H1 (cell line): Measurements from ENCODE around the gene PIGC. TPM values are rescaled to one million over a fixed set of nuclear protein-coding genes. Genes with fewer than 3 reads are reported as not detected.

Source experiments
- CEBPB ChIP-seq: IDR thresholded peaks from 2 replicates; pipeline ENCODE4 v1.6.1; 2012; ENCODE audit warnings: low read depth, low read length
- CHD1 ChIP-seq: IDR thresholded peaks from 2 replicates; pipeline ENCODE4 v1.6.1; 2012; ENCODE audit warnings: low read depth, low read length, improper control_type of control experiment
- CHD7 ChIP-seq: fragments of 300-600 bp; sonication (generic); IDR thresholded peaks from 2 replicates; pipeline ENCODE4 v1.7.1; 2012; ENCODE audit warnings: low read length, moderate library complexity, mild to moderate bottlenecking, inconsistent platforms; ENCODE audit not compliant: insufficient replicate concordance
- FOSL1 ChIP-seq: IDR thresholded peaks from 2 replicates; pipeline ENCODE4 v1.6.1; 2011; ENCODE audit warnings: mild to moderate bottlenecking, low read depth, low read length, moderate library complexity; ENCODE audit not compliant: insufficient read depth
- NANOG ChIP-seq: IDR thresholded peaks from 2 replicates; pipeline ENCODE4 v1.6.1; 2011; ENCODE audit warnings: low read length, low read depth, mild to moderate bottlenecking, inconsistent platforms; ENCODE audit not compliant: insufficient read depth, poor library complexity, severe bottlenecking
- POLR2AphosphoS5 ChIP-seq: IDR thresholded peaks from 2 replicates; pipeline ENCODE4 v1.6.1; 2011; ENCODE audit warnings: low read depth, low read length
- SIRT6 ChIP-seq: IDR thresholded peaks from one replicate; pipeline ENCODE4 v1.7.1; 2012; ENCODE audit warnings: low read length, inconsistent platforms
- TBP ChIP-seq: IDR thresholded peaks from 2 replicates; pipeline ENCODE4 v1.6.1; 2011; ENCODE audit warnings: low read depth, low read length, improper control_type of control experiment
- TCF12 ChIP-seq: IDR thresholded peaks from 2 replicates; pipeline ENCODE4 v1.6.1; 2011; ENCODE audit warnings: low read depth, mild to moderate bottlenecking, low read length
- ZNF274 ChIP-seq: IDR thresholded peaks from 2 replicates; pipeline ENCODE4 v1.7.0; 2012; ENCODE audit warnings: low read length, borderline replicate concordance; ENCODE audit errors: extremely low read depth
- polyA plus RNA-seq, 7 experiments: library from polyadenylated mRNA; depleted of rRNA in 3 of 7; stranded (reverse) in 5 of 7; unstranded in 2 of 7; fragments of >200 nt in 5 of 7; fragments of 200-250 nt in 2 of 7; gene quantifications; 1 replicate in 5 of 7; 2 replicates in 1 of 7; 4 replicates in 1 of 7; pipeline versions ENCODE4 v1.2.1 to v1.2.3, GENCODE V29; 2011 to 2013; ENCODE audit warnings: missing spikeins in 2 of 7, mixed read lengths in 2 of 7
- total RNA-seq: library from RNA; stranded (reverse); fragmentation: NEBNext Ultra II Directional; extraction: Animal tissue kit (Norgen Biotek cat#: 25700); gene quantifications from 2 replicates; pipeline ENCODE4 v1.2.1, GENCODE V29; 2021

Gene PIGC
- total and polyA plus RNA-seq, 2 of the 8 experiments (the other 6 are each of a cell fraction or from before 2014, with no cell fraction given), result 21.0 to 39.3 TPM

DNA sequence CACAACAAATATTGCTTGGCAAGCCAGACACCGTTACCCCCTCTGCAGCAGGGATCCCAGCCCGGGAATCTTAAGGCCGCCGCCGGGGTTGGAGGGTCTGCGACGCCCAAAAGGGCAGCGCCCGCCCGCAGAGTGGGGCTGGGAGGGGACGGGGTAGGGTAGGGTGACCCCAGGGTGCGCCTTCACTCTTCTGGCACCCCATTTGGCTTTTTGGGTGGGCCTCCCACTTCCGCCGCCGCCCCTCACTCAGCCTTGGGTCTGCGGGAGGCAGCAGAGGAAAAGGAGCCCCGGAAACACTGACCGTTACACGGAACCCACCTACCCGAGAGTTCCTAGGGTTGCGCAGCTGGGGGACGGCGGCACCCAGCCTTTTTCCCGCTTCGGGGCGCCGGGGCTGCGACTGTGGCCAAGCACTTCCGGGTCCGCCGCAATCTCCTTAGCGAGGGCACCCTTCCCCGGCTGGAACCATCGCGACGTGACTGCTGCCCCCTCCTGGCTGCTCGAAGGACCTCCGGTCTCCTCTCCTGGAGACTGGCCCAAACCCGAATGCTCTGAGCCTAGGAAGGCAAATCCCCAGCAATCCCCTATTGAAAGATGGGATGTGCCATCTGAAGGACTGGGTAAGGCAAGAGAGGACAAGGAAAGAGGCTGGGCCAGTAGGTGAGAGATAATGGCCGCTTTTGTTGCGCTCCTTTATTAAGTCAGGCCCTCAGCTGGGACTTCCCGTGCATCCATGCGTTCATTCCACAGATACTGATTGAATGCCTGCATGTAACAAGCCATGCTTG is at the start of gene PIGC (continued):
- TF ChIP-seq CHD7, result no peak
- peak; percentile 78; the same call in 1 of the 2 replicates for TF ChIP-seq POLR2AphosphoS5
- TF ChIP-seq TBP, result no peak; the same call in 1 of the 2 replicates
- no peak for TF ChIP-seq CHD1
- no peak for TF ChIP-seq NANOG
- TF ChIP-seq FOSL1, result no peak
- no peak for TF ChIP-seq TCF12
- no peak for TF ChIP-seq ZNF274
- TF ChIP-seq CEBPB, result no peak
- no peak for TF ChIP-seq SIRT6
